OCI-LY7 (cell line): ENCODE measurements around the gene NEMF.
"Not testable (repeated sequence)": the region's sequence is repeated elsewhere in the genome, so short reads cannot be mapped to it uniquely, and the experiment has no call there.

Experiments used
- CTCF ChIP-seq: fragments of 200-600 bp; sonication (generic); conservative IDR thresholded peaks from 2 replicates; pipeline ENCODE4 v1.5.1; 2014; ENCODE audit warnings: mild to moderate bottlenecking, antibody characterized with exemption, low read length, moderate library complexity, mixed read lengths
- EZH2phosphoT487 ChIP-seq: fragments of 200-600 bp; sonication (generic); IDR thresholded peaks from 2 replicates; pipeline ENCODE4 v1.6.1; 2018; ENCODE audit warnings: low read depth, borderline replicate concordance, mild to moderate bottlenecking, mixed run types, antibody characterized with exemption, low read length, moderate library complexity, mixed read lengths

DNA sequence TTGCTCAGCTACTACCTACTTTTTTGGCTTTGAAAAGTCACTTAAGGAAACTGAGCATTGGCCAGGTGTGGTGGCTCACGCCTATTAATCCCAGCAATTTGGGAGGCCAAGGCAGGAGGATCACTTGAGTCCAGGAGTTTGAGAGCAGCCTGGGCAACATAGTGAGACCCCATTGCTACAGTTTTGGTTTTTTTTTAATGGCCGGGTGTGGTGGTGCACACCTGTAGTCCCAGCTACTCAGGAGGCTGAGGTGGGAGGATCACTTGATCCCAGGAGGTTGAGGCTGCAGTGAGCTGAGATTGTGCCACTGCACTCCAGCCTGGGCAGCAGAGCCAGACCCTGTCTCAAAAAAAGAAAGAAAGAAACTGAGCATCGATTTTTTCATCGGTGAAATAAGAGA lies 116.9 kb downstream of the NEMF start:
- not testable (repeated sequence) for TF ChIP-seq CTCF, EZH2phosphoT487
